Vagina (tissue), 2 donors: ENCODE data around the gene GNAQ.

ENCODE experiments used
- POLR2A ChIP-seq, 2 donors: fragments of 450-650 bp; IDR thresholded peaks; one replicate each; pipeline ENCODE4 v1.6.1; 2017; ENCODE audit warnings: antibody characterized with exemption in 2 of 2, mild to moderate bottlenecking in 2 of 2, moderate library complexity in 2 of 2
- POLR2AphosphoS5 ChIP-seq, 2 donors: sonication (generic); formaldehyde crosslinking; IDR thresholded peaks; one replicate each; pipeline ENCODE4 v1.9.0; 2017; ENCODE audit warnings: antibody characterized with exemption in 2 of 2, mild to moderate bottlenecking in 2 of 2, low read depth in 1 of 2; ENCODE audit not compliant: insufficient read depth in 1 of 2
- TF ChIP-seq, protein P1 (sequence below), 3 experiments: fragments of 450-650 bp in 2 of 3; fragments of 200-600 bp in 1 of 3; sonication (generic) in 1 of 3; IDR thresholded peaks; one replicate each; pipeline ENCODE4 v1.5.1; 2017 to 2019; ENCODE audit warnings: antibody characterized with exemption in 3 of 3, mild to moderate bottlenecking in 2 of 3, moderate library complexity in 2 of 3

GRCh38 chr9:78010445-78010844, 21.2 kb downstream of the GNAQ start:
- TF ChIP-seq, protein P1, sequence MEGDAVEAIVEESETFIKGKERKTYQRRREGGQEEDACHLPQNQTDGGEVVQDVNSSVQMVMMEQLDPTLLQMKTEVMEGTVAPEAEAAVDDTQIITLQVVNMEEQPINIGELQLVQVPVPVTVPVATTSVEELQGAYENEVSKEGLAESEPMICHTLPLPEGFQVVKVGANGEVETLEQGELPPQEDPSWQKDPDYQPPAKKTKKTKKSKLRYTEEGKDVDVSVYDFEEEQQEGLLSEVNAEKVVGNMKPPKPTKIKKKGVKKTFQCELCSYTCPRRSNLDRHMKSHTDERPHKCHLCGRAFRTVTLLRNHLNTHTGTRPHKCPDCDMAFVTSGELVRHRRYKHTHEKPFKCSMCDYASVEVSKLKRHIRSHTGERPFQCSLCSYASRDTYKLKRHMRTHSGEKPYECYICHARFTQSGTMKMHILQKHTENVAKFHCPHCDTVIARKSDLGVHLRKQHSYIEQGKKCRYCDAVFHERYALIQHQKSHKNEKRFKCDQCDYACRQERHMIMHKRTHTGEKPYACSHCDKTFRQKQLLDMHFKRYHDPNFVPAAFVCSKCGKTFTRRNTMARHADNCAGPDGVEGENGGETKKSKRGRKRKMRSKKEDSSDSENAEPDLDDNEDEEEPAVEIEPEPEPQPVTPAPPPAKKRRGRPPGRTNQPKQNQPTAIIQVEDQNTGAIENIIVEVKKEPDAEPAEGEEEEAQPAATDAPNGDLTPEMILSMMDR (IDR thresholded peaks at IDR 0.05): no peak
- TF ChIP-seq POLR2AphosphoS5 (IDR thresholded peaks at IDR 0.05; ENCODE audit: insufficient read depth in 1 of 2, low read depth in 1 of 2) (no peak), POLR2A (IDR thresholded peaks at IDR 0.05) (no peak)
